IPS DF 19.7 (cell line): Measurements from ENCODE around the gene IRS2.

Experiments
- DNase-seq: peaks from one replicate; pipeline ENCODE4 v3.0.0-alpha.2; 2013; ENCODE audit warnings: low read depth, low spot score

IRS2 gene

DNA sequence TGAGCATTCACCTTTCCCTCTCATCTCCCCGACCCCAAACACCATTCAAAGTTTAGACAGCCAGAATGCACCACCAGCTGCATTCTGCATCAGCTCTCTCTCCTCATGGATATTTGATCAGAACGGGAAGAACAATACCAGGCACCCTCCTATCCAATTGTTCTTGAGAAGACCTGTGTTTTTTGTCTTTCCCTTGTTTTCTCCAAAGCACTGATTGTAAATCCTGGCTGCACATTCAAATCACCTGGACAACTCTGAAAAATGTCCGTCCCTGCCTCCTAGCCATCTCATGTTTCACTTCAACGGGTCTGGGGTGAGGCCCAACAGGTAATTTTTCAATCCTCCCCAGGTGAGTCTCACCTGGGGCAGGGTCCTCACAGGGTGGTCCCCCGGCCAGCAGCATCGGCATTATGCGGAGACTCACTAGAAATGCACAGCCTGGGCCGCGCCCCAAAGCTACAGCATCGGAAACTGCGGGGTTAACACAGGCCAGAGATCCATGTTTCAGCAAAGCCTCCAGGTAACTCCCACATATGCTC is 5.5 kb downstream of the IRS2 start:
- no peak for DNase-seq

DNA sequence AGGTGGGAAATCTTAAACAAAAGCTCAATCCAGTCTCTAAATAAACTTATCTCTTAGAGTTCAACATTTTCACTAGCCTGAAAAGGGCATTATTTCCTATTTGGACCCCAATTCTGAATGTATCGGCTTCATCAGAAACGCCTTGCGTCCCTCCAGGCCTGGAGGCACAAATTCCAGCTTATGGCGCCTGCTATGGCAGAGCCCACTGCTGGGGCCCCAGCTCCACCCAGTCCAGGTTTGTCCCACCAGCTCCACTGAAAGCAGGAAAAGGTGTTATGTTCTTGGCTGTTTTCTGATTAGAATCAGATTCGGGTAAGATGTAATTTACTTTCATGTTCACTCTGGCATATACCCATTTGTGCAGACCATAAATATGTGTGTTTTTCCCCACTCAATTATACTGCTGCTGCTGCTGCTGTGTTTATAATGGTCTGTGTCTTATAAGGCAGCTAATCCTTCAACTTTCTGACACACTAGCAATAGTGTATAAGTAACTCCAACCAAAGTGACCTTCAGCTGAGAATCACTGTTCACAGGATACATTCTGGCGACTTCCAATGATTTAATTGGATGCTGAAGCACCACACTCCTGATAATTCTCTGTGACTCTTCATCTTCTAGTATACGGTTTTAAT is 6.4 kb downstream of the IRS2 start:
- no peak for DNase-seq

DNA sequence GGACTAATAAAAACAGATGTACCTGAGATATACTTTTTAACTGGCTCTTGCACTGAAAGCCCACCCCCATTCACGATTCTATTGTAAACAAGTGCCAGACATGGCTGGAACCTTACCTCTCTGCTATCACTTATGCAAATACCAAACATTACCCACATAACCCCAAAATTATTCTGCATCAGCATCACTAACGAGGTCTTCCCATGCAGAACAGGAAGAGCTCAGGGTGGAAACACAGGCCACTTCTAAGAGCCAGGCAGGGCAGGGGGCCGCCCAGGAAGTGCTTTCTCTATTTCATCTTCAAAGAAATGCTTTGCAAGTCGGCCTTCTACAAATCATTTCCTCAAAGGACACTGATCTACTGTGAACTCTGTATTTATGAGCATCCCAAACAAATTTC is 7.3 kb downstream of the IRS2 start:
- no peak for DNase-seq

DNA sequence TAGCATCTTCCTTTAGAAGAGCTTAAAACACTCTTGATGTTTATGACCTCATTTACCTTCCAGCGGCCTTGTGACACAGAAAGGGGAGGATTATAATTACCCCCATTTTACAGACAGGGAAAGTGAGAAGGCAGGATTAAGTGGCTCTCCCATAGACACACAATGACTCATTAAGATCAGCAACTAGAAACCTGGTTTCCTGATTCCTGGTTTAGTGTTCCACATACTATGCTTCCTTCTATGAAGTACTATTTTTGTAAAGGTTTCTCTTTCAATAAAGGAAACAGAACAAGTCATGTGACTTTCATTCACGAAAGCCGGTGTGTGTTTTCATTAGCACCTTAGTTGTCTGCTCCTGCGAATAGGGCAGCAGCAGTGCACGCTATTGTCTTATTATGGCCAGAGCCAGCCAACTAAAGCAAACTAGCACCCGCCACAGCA is 8.3 kb downstream of the IRS2 start:
- DNase-seq = no peak

DNA sequence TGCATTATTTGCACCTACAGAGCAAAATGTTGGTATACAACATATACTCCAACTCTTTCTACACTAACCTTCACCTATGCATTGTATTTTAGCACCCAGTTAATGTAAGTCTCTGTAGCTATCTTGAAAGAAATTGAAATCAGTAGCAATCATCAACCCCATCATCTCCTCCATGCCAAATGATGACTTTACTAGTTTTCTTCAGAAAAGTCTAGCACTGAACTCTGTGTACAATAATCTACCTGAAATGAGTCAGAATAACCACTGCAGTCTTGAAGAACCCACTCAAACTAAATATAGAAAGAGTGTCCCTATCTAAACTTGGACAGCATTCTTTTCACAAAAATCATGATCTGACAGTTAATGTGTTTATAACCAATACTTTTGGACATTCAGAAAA is 9.8 kb downstream of the IRS2 start:
- no peak for DNase-seq

DNA sequence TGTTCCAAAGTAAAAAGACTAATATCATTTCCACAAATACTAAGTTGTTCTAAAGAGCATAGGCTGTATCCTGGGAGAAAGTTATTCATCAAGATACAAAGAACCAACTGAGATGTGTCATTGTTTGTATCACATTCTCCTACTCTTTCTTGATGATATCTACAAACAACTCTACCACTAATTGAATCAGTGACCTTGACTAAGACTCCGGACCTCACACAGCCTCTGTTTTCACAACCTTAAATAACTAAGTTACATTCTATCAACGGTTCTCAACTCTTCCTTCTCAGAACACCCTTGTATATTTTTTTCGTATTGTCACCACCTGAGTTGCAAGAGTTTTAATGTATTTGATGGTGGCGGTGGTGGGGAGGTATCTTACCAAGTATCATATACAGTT is 12.6 kb downstream of the IRS2 start:
- DNase-seq = no peak

DNA sequence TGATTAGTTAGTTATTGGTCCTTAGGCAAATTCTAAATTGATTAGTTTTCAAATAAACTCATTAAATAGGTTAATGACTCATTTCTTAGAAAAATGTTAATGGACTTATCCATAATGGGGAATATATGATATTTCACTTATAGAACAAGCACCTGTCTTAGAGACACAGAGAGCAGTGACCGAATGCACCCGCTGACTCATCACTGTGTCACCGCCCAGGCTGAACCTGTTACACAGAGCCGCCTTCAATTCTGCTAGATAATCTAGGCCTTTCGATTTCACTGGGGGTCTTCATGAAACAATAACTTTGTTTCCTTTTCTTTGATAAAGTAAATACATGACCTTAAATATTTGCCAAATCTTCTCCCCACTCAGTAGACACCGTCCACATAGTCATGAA is 13.1 kb downstream of the IRS2 start:
- DNase-seq = no peak

DNA sequence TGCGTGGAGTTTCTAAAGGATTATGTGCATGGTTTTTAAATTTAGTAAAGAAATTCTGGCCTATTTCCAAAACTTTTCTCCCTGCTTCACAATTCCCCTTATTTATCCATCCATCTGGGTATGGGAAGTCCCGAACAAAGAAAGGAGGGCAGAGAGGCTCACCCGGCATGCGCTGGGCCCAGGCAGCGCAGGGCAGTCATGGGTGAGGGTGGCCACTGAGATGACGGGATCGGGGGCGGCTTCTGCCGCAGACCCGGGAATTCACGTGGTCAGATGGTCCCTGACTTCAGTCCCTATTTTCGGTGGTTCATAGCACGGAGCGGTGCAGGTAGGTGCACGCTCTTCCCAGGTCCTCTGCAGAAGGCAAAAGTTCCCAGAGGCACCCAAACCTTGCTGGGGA is 14.5 kb downstream of the IRS2 start:
- no peak for DNase-seq

DNA sequence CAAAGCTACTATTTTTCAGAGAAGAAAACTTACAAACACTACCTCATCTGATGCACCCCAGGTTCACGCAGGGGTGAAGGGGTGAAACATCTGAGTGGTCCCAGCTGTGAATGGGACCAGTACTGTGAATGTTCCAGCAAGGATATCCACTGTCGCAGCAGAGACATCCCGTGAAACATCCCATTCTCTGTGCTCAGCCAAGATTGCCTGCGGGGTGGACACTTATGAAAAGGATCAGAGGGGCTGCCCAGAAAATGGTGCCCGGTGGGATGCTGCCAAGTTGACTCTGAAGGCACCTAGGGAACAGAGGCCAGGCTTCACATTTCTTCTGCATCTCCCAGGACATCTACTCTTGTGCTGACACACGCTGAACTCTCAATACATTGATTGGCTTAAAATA is 15.9 kb downstream of the IRS2 start:
- no peak for DNase-seq

DNA sequence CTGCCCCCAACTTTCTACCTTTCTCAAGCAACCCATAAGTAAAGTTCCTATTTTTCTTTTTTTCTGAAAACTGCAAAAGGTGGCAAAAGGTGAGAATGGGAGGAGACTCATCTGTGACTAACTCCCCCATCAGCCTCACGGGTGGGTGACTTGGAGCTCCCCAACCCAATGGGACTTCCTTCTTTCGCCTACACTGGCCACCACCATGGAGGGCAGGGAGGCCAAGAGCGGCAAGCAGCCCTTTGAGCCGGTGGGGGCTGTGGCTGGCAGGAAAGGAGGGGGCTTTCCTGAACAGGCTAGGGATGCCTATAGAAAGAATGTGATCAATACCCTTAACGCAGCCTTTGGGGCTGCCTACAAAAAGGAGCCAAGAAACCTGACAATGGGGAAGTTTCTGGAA is 16.5 kb downstream of the IRS2 start:
- DNase-seq = no peak

DNA sequence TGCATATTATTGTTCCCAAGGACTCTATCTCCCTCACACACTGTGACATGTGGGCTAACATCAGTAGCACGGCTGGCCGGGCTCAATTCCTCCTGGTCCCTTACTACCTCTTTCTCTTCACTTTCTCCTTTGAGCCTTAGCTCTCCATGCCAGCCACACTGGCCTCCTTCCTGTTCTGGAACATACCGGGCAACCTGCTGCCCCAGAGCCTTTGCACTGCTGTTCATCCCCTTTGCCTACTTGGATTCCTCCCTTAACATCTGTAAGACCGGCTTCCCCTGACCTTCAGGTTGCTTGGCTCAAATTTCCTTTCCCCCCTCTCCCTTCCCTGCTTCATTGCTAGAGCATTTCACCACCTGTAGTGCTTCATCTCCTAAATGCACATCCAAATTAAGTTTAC is 17.1 kb downstream of the IRS2 start:
- DNase-seq = no peak

DNA sequence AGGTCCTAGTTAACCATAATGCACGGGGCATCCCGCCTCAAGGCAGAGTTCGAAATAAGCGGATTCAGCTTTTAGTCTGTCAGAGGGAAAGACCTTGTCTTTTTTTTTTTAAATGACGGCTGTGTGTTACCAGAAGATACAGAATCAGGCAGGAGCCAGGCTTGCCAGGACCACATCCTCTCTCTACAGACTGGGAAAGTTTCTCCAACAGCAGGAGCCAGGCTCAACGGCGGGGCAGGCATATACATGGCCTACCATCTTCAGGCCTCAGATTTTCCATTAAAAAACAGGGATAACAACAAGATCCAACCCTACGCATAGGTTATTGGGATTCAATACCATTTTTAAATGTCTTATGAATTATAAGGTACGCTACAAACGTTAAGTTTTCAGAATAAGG is 17.8 kb downstream of the IRS2 start:
- DNase-seq = no peak

DNA sequence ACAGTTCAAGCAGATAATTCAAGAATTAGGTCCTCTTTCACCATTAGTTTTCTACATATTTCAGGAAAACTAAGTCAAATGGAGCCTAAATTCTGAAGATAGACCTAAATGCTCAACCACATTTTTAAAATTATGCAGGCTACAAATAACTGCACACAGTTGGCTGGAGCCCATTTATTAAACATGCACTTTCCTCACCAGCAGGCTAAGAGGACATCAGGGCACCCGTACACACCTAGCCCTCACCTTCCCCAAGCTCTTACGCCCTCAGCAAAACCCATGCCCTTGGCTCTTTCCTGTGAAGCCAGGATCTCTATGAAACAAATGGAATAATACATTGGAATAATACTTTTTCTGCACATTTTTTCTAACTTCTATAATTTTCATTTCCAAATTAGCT is 18.2 kb downstream of the IRS2 start:
- DNase-seq = no peak

DNA sequence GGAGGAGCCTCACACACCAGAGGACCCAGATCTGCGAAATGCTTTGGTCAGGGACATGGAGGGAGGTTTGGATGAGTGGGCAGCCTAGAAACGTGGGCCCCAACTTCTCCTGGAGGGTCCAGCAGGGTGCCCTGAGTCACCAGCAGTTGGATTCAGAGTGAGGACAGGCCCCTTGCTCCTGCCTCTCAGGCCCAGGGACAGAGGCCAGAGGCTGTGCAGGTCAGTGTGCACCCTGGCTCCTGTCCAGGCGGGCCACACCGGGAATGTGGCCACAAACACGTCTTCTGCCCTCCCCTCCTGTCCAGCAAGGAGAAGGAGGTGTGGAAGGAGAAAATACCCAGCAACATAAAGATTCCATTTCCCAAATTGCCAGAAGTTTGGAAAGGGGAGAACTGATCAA is 19.4 kb downstream of the IRS2 start:
- no peak for DNase-seq

DNA sequence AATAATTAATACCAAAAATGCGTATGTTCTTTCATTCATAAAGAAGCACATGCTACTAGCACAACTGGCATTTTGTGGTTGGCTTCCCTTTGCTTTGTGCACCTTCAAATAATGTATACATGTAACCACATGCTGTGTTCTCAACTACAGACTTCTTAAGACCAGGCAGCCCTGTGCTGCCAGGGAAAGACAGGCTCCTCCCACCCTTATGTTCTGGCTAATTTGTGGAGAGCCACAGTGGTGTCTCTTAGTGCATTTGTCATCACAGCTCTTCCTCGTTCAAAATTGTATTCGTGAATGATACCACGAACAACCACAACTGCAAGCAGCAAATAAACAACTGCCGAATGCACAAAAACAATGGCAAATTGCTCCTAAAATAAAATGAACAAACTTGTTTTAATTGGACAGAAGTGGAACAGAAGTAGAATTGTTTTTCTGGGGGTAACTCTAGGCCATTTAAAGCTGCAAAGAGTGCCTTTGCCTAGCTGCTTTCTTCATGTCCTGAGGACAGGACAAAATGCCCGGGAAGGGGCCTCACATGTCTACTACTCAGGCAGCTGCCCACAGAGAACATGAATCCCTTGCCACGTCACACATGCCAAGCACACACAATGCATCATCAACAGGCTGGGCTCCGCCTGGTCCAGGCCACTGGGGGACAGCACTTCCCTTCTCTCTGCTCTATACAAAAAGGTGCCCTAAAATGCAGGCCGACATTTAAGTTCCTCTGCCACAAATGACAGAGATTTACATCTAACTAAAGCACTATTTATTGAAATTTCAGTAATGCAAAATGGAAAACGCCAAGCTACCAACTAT is 21.7 kb downstream of the IRS2 start:
- no peak for DNase-seq

DNA sequence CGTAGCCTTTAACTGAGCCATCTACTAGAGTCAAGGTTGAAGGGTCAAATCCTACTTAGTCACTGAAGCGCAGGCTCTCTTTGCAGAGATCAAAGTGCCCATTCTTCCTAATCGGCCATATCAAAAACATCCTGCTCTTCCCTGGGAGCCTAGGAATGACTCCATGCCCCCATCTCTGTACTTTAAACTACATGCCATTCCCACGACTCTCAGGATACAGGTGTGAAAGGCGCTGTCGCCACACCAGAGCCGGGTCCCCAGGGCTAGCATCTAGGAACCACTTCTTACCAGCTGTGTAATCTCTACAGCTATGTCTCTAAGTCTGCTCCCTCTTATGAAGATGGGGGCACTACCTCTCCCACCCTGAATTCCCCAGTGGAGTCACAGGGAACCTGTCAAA is 22.3 kb downstream of the IRS2 start:
- no peak for DNase-seq

DNA sequence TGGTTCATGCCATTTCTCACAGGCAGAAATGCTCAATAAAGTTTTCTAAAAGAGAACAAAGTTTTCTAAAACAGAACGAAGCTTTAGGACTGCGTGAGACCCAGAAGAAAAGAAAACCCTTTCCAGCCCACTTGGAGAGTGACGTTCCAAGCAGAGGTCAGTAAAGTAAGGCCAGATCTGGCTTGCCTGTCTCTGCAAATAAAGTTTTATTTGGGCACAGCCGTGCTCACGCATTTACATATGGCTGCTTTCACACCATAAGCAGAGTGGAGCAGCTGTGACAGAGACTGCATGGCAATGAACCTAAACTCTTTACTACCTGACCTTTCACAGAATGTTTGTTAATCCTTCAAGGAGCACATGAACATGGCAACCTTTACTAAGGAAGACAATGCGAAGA is 23.6 kb downstream of the IRS2 start:
- DNase-seq = no peak

DNA sequence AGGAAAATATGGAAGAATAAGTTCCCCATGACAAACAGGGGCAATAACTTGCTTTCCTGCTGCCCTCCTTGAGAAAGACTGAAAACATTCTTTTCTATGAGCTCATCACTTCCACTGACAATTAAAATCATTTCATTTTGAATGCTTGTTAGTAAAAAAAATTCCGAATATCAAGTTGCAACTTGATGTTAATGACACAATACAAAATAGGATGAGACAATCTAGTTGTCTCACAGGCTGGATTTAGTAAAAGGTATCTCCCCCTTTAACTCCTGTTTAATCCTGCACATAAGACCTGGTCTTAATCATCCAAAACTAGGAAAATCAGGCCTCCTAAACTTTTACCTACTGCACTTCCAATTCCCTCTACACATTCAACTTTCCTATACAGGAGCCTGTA is 24.7 kb downstream of the IRS2 start:
- DNase-seq = no peak

DNA sequence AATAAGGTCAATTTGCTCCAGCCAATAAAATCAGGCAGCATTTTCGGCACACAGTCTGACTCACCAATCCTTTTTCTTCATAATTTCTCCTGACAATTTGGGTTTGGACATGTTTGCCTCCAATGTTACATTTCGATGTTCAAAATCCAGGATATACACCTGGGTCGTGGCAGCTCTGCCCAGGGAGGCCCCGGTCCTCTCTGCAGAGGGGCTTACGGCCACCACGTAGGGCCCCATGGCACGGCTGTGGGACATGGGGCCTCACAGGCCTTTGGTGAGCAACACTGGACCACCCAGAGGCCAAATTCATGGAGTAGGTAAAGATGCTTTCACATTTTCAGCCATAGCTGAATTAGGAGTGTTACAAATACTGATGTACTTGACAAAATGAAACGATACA is 25.4 kb downstream of the IRS2 start:
- DNase-seq = no peak

DNA sequence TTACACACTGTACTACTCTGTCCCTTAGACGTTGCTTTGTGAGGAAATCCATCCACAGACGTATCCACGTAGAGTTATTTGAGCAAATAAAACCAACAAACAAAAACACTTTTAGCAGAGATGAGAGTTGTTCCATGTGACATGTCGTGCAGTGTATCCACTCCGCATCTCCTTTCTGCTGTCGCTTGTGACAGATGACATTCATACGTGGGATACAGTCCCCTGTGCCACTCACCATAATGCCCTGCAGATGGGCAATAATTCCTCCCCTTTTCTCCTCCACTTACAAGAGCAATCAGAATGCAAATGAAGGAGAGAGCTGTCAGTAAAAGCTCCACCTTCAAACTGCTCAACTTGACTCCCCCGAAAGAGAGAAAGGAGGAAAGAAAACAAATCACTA is 26.0 kb downstream of the IRS2 start:
- DNase-seq = no peak

DNA sequence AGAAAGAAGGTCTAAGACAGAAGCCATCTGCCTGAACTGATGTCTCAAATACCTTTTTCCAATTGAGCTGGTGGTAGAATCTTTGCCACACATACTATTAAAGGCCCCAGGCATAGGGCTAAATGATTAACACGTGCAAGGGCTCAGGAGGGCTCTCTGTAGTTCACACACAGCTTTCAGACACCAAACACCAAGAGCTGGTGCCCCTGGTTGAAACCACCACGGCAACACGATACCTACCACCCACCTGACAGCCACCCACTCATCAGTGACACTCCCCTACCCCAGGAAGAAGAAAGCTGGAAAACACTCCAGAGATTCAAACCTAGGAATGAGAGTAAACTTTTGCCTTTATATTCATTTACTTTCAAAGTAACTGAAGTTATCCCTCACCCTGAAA is 26.8 kb downstream of the IRS2 start:
- no peak for DNase-seq

DNA sequence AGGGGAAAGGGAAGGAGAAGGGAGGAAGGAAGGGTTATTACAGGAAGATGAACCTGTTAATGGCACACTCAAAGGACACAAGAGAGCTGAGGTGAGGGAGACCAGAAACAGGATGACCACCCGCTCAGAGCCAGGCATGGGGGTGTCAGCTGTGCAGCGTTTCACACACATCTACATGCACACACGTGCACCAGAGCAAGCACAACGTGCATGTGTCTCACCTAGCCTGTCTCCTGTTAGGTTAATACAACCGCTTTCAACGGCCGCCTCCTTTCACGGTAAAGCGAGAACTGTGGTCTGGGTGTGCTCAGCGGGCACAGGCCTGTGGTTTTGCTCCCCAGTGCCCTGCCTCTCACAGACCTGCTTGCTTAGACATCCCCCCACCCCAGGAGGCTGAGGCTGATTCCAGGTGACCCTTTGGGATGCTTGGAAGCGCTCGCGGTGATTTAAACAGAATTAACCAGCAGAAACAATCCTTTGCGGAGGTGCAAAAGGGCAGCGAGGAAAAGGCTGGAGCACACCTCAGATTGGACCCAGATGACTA is 27.4 kb downstream of the IRS2 start:
- DNase-seq = no peak

DNA sequence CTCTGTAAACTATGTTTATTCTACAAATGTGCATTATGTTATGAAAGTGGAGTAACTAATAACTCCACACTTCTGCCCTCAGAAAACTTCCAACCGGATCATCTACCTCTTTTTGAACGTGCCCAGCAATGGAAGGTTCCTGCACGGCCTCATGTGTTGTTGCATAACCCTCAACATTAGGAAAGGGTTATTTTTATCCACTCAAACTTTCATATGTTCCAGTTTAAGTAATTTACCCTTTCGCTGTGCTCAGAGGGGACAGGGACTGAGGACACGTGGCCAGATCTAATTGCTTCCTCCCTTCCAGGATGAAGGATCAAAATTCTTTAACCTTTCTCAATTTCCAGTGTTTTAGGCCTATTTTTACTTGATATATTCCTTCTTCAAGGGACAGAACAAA is 29.6 kb downstream of the IRS2 start:
- no peak for DNase-seq
